HG02943 (cell line): ENCODE results near the gene CTSC.

Experiments
- ATAC-seq: cut with Tn5 transposase; IDR thresholded peaks from one replicate; pipeline ENCODE4 v1.9.1; 2021; ENCODE audit warnings: mild to moderate bottlenecking, low read depth, moderate library complexity; ENCODE audit not compliant: unreplicated experiment

Gene CTSC

DNA sequence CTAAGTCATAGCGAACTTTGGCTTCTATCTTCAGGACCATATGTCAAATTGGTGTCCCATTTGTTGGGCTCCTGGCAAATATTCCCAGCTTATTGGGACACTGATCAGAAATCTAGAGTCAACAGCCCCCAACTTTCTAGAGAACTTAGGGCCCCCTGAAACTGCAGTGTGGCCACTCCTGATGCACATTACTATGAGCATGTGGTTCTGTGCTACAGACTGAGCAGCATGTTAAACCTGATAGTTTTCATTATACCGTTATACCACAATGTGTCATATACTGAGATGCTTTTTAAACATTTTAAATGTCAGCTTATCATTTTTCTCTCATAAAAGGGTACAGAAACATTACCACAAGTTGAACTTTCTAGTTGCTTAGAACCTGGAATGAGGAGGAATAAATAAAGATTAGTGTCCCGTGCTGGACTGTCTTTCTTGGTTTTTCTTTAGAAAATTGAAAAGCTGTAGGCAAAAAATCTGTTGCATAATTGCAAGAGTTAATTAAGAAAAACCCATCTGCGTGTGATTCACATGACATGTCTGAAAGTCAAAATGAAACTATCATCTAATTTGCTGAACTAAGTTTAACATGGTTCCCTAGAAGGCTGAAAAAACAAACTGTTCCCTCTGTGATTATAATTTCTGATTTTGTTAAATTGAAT is 16.4 kb upstream of the CTSC start:
- peak; percentile 37 for ATAC-seq

- no peak for ATAC-seq
These were observed 15.8 kb upstream of the CTSC start for GRCh38 chr11:88353386-88353785.

DNA sequence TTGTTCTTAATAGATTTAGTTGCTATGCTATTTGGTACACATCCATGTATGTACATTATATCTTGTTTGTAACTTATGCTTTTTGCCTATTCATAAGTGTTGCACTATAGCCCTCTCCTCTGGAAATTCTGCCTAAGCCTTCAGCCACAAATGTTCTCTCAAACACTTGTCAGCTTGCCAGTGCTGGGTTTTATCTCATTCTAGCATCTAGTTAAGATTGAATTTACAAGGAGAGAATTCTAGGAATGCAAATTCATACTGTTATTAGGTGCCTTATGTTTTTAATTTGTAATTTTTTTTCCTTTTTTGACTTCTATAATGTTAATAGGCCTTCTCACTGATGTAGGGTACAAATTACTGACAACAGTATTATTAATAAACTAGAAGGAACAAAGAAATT is 14.6 kb upstream of the CTSC start:
- no peak for ATAC-seq

GRCh38 chr11:88348870-88349269 is 11.3 kb upstream of the CTSC start:
- no peak for ATAC-seq

DNA sequence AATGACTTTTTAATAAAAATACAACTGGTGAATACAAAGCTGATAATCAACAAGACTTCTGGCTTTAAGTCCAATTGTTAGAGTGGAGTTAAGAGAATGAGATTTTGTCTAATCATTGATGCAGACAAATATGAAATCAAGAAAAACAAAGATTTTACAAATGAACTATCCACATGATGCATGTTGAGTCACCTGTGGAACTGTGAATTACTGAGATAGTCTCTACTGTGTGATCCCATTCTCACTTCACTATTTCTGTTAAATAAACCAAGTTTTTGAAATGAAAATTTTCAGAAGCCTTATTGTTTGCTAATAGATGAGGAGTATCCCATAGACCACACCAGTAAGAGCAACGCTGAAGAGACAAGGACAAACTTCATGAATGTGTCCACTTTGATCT is 8.4 kb upstream of the CTSC start:
- no peak for ATAC-seq

- no peak for ATAC-seq
These were observed 7.9 kb upstream of the CTSC start for GRCh38 chr11:88345408-88345807.

- ATAC-seq: no peak
These were observed 7.3 kb upstream of the CTSC start for GRCh38 chr11:88344869-88345268.

DNA sequence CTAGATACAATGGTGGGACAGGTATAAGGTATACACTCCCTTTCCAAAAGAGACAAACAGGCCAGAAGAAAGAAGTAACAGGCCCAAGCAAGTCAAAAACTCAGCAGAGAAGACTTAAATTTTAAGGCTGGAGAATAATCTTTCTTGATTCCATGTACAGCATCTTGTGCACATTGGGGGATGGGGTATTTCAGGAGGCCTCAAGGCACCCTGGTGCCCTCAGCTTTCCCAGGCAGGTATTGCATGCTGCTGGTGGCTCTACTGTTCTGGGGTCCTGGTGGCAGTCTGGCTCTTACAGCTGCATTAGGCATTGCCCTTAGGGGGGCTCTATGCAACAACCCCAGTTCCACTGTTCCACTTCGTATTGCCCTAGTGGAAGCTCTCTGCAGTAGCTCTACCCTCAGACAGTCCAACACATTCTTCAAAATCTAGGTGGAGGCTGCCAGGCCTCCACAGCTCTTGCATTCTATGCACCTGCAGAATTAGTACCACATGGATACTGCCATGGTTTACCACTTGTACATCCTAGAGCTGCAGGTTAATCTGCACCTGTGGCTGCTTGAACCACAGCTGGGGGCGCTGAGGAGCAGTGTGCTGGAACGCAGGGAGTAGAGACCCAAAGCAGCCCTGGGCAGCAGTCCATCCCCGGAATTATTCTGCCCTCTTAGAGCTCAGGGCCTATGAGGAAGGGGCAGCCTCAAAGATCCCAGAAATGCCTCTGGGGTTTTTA is 4.2 kb upstream of the CTSC start:
- ATAC-seq: no peak

GRCh38 chr11:88340366-88340935 is 2.9 kb upstream of the CTSC start:
- ATAC-seq: no peak

- peak; percentile 38 for ATAC-seq
These were observed 592 bp upstream of the CTSC start for GRCh38 chr11:88337987-88338668.

DNA sequence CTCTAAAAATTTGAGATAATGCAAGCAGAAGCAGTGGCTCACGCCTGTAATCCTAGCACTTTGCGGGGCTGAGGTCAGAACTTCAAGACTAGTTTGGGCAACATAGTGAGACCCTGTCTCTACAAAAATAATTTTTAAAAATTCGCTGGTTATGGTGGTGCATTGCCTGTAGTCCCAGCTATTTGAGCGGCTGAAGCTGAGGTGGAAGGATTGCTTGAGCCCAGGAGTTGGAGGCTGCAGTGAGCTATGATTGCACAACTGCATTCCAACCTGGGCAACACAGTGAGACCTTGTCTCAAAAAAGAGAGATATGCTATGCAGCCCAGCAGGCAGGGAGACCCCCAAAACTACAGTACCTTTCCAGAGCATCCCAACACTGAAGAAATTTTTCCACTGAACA is 2.3 kb downstream of the CTSC start:
- ATAC-seq: no peak

DNA sequence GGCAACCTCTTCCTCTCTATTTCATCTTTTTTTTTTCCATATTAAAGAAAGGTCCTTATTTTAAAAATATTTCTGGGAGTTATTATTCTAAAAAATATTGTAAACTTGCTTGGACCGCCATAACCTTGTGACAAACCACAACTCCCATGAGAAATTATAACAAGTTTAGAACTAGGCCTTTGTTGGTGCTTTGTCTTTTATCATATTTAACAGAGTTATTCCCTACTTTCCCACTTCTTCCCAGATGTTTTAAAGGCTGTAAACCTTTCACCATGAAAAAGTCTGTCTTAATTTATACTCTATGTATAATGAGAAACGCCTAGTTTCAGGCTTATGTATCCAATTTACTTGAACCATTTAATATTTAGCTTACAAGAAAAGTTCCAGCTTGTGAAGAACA is 3.7 kb downstream of the CTSC start:
- ATAC-seq: no peak

DNA sequence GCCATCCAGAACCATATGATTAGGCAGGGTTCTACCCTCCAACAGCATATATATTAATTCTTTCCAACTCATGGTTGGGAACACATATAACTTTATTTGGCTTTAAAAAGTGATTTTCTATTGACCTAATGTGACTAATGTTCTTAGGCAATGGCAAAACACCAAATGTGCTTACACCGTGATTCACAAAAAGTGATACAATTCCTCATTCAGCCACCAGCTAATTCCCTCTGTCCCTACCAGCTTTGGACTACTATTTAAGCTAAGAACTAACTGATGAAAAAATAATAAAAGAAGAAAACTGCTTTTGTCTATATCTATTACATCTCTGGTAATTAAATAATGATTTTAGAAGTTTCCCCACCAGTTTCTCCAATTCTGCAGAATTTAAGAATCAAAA is 4.7 kb downstream of the CTSC start:
- ATAC-seq: no peak

DNA sequence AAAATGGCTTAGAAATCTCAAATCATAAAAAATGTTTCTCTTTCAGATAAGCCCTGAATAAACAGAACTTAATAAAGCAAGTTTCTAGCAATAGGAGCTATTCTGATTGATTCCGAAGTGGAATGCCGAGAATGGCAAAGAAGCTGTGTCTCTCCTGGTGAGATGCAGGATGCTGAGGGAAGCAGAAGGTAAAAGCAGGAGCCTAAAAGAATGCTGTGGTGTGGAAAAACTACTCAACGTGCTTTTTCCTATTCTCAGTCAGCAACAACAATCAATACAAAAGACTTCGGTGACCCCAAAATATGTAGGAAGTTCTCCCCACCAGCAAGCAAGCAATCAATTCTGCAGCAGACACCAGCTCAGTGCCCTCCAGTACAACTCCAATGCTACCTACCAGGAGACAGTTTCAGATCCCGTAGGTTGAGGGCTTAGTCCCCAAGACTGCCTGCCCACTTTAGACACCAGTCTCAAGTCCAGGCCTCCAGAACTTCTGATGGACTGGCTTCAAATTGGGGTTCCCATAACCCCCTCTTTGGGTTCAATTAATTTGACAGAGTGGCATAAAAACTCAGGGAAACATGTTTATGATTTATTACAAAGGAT is 6.6 kb downstream of the CTSC start:
- ATAC-seq: no peak

GRCh38 chr11:88329563-88330250 is 7.8 kb downstream of the CTSC start:
- no peak for ATAC-seq

DNA sequence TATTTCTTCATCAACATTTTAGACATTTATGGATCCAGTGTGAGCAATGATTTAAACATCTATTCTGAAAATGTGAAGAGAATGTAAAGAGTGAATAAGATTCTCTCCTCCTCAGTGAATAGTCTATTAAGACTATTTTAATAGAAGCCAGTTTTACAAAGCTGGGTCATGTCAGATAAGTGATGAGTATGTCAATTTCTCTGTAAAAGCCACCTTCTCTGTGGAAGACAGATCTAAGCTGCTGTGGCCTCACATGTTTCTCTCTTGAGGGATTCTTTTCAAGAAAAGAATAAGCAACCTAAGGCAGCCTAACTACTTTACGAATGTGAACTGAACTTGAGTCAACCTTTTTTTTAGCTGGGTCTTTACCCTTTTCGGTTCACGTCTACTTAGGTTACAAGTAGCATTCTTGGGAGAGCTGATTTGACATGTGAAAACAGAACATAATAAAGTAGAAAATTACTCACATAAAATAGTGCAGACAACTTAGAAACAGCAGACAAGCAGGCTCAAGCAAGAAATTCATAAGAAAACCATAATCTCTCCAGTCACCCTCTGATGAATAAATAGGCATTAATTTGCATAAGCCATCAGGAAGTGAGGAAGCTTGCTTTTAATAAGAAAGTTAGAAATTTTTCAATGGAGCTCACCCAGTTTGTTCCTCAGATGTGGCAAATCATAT is 9.9 kb downstream of the CTSC start:
- ATAC-seq: no peak

DNA sequence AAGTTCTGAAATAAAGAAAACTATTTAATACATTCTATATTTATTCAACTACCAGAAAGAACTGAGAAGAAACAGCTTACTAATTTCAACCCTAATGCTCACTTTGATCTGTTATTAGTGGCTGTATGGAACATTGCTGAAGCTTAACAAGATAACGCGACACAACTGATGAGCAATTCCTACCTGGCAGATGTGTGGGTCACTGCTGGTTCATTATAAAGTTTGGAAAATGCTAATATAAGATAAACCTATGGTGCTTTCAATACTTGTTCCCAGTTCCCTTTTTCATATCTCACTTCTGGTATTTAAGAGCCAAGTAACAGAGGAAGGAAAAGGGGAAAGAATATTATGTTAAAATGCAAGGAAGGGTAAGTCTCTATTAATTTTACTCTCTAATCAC is 10.5 kb downstream of the CTSC start:
- no peak for ATAC-seq

- ATAC-seq: no peak
These were observed 11.4 kb downstream of the CTSC start for GRCh38 chr11:88326099-88326498.

DNA sequence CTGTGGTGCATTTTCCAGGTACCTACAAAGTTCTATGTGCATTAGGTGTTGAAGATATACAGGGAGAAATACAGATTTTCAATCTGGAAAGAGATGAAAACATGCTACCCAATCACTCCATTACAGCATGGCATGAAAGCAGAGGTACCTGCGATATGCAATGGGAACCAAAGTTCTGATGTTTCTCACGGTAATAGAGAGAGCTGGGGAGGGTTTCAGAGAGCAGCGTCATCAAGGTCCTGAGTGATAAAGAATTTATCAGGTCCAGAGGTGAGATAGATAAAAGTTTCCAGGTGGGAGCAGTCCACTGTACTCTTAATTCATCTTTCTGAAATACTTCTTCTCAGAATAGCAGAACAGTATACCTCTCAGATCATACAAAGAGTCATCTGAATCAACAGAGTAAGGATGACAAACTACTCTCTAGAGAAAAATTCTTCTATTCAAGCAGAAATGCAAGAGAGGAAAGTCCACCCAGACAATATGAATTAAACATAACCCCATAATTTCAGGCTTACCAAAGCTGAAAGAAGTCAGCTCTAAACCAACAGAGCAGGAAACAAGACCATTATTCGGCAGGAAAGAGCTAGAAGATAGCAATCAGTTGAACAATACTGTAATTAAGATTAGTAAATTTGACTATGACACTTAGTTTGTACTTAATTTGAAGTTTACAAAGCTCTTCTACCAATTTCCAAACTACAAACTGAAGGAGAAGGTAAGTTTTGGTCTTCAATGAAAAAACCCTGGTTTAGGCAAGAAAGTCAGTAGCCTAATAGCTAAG is 12.8 kb downstream of the CTSC start:
- ATAC-seq: no peak
